Peyer's patch (tissue), 4 donors: Measurements from ENCODE around the gene SLC16A2.

ENCODE experiments used
- CTCF ChIP-seq, 6 experiments: fragments of 450-650 bp in 4 of 6; fragments of 200-600 bp in 2 of 6; sonication (generic) in 1 of 6; IDR thresholded peaks; one replicate each; pipeline ENCODE4 v1.5.1; 2017 to 2019; ENCODE audit warnings: antibody characterized with exemption in 6 of 6, mild to moderate bottlenecking in 3 of 6, moderate library complexity in 1 of 6
- POLR2A ChIP-seq, 2 donors: fragments of 450-650 bp; IDR thresholded peaks; one replicate each; pipeline ENCODE4 v1.5.1; 2017; ENCODE audit warnings: antibody characterized with exemption in 2 of 2, mild to moderate bottlenecking in 2 of 2, moderate library complexity in 2 of 2

- TF ChIP-seq CTCF (IDR thresholded peaks at IDR 0.05) (no peak), POLR2A (IDR thresholded peaks at IDR 0.05) (no peak)
Measured at GRCh38 chrX:74520896-74521295, 99.6 kb downstream of the SLC16A2 start.
